SK-N-MC (cell line): ENCODE results near the gene AKT3.

Experiments
- EZH2 ChIP-seq: fragments of 200-600 bp; sonication (generic); IDR thresholded peaks from one replicate; pipeline ENCODE4 v1.6.1; 2017; ENCODE audit warnings: antibody characterized with exemption
- FOXP2 ChIP-seq: optimal IDR thresholded peaks from 2 replicates; pipeline ENCODE3; 2011; ENCODE audit warnings: mild to moderate bottlenecking, moderate library complexity; ENCODE audit not compliant: insufficient read depth; ENCODE audit errors: extremely low read length, control extremely low read depth
- POLR2AphosphoS5 ChIP-seq: IDR thresholded peaks from 2 replicates; pipeline ENCODE4 v1.6.1; 2012; ENCODE audit warnings: mild to moderate bottlenecking, low read depth, low read length, borderline replicate concordance

DNA sequence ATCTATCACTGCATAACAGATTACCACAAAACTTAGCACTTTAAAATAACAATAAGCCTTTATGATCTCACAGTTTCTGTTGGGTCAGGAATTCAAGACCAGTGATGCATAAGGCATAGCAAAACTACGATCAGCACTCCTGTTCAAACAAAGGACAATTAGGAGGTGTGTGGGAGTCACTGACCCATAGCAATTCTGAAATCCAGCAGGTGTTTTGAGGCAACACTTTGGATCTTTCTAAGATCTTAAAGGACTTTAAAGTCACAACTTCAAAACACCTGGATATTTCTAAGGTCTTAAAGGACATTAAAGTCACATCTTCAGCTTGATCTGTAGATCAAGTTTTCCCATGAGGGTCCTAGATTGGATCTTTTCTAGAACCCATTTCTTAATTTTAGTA, 35.3 kb downstream of the AKT3 start:
- no peak for TF ChIP-seq EZH2
- no peak for TF ChIP-seq FOXP2
- no peak for TF ChIP-seq POLR2AphosphoS5
